ENCODE data around the gene LINGO1.

- no peak for TF ChIP-seq POLR2A (IDR thresholded peaks at IDR 0.05)
- no peak for TF ChIP-seq CTCF (IDR thresholded peaks at IDR 0.05)
- no peak for TF ChIP-seq EP300 (IDR thresholded peaks at IDR 0.05)
Measured at GRCh38 chr15:77598644-77599043, 34.1 kb downstream of the LINGO1 start.
